SH-SY5Y (cell line): Measurements from ENCODE around the gene CNOT3.

Experiments
- GATA2 ChIP-seq: IDR thresholded peaks from 2 replicates; pipeline ENCODE4 v1.6.1; 2011; ENCODE audit warnings: mild to moderate bottlenecking, low read depth, low read length
- GATA3 ChIP-seq: IDR thresholded peaks from 2 replicates; pipeline ENCODE4 v1.6.1; 2011; ENCODE audit warnings: low read depth, mild to moderate bottlenecking, low read length, moderate library complexity

- no peak for TF ChIP-seq GATA2
- TF ChIP-seq GATA3, result no peak
Measured at GRCh38 chr19:54183431-54183830, 45.9 kb downstream of the CNOT3 start.
